Activated T-cell treated with anti-CD3 and anti-CD28 coated beads for 24 hours (primary cell): ENCODE measurements around the gene SF3A2.

Source experiments
- DNase-seq: peaks from one replicate; pipeline ENCODE4 v3.0.0-alpha.2; 2020; ENCODE audit warnings: low read depth

The SF3A2 gene

DNA sequence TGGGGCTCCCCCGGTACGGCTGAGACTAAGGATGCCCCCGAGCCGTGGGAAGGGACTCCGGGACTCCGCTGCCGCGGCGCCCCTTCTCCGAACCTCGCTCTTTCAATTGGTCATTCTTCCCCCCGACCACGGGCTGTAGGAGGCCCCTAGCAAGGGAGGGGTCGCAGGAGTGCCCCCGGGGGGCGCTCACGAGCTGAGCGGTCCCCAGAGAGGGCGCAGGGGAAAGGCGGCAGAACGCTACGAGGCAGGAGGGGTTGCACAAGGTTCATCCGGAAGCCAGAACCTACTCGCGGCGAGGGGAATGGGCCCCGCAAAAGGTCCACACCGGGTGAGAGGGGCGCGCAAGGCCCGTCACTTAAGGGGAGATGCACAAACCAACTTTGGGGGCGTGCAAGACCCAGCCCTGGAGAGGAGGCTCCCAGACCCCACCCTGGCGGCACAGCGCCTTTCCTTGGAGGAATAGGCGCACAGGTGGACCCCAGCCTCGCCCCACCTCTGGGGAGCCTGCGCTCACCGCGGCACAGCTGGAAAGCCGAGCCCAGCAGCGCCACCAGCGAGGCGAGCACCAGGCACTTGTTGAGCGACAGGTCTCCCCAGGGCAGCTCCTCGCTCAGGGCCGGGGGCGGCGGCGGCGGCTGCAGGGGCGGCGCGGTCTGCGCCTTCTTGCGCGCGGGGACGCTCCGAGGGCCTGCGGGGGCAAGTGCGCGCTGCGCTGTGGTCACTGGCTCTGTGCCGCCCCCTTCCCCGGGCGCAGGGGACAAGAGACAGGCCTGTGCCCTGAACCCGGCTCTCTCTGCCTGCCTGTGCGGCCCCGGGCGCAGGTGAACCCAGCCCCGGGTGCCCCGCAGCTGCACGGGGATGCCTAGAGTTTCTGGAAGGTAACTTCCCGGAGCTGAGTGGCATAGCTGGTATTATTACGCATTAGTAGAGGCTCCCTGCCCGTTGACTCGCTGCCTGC lies 16.8 kb downstream of the SF3A2 start:
- DNase-seq: no peak

DNA sequence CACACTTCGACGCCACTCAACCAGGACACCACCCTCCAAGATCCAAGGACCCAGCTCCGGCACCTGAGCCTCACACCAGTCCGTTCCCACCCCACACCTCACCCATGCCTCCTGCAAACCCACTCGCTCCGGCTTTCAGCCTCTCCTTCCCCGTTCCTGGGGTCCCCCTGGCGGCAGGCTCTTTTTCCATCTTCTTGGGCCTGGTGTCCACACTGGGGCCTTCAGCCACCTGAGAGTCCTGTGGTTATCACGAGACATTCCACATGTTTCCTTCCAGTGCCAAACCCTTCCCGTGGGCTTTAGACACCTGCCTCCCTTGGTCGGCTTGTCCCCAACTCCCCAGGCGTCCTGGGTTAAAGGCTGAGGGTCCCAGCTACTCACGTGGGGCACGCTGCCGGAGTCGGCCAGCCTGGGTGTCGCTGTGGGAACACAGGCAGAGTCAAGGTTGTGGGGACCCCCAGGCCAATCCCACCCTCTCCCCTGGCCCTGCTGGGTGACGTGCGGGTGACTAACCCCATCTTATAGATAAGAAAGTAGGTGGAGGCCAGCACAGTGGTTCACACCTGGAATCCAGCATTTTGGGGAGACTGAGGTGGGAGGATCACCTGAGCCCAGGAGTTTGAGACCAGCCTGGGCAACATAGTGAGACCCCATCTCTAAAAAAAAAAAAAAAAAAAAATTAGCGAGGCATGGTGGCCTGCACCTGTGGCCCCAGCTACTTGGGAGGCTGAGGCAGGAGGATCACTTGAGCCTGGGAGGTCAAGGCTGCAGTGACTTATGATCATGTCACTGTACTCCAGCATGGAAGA lies 17.6 kb downstream of the SF3A2 start:
- DNase-seq: no peak

DNA sequence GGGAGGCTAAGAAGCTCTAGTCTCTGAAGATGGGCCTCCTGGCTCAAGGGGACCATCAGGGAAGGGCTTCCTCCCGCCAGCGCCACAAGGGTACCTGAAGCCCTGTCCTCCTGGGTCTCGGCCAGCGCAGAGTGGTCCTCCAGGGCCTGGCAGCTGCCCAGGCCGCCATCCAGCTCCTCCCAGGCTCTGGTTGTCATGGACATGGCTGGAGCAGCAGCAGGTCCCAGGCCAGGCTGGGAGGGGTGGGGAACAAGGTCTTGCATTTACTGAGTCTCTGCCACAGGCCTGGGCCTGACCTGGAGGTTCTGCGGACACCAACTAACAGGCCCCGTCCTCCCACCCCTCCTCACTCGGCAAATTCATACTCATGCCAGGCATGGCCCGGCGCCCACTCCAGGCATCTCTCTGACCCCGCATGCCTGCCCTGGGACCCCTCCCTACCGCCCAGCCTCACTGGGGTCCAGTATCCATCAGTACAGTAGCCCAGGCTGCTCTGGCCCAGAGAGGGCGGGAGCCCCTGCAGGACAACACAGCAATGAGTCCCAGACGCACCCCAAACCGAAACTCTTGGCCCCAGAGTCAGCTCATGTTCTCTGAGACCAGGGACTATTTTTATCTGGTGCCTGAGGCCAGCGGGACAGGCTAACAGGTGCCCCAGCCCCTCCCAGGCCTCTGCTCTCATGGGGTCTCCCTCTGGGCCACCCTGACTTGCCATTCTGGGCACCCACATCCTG lies 18.7 kb downstream of the SF3A2 start:
- no peak for DNase-seq

DNA sequence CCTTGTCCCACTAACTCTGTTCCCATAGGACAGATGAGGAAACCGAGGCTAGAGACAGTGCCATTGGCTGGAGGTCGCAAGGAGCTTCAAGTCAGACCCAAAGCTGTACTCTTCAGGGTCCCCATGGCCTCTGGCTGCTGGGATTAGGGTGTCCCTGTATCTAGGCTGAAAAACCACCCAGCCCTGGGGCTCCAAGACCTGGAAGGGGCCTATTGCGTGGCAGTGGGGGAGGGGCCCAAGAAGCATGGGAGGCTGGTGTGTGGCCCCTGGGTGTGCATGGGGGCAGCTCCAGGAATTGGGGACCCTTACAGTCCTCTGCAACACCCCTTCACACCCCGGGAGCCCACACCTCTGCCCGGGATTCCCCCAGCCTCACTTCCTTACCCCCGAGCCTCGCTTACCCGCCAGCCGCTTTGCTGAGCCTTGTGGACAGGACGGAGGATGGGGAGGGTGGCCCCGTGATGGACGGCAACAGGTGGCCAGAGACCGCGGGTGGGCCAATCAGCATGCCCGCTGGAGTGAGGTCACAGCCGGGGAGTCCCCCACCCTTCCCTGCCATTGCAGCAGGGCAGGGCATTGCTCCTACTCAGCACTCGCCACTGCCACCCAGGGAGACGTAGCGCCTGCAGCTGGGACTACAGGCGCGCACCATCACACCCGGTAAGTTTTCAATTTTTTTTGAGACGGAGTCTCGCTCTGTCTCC lies 19.5 kb downstream of the SF3A2 start, which contains the start of gene JSRP1:
Gene JSRP1 (minus strand): TSS at position 436 of the 704 bp plus-strand sequence. CDS start 1,103 bp downstream, outside the sequence.
- DNase-seq: no peak

DNA sequence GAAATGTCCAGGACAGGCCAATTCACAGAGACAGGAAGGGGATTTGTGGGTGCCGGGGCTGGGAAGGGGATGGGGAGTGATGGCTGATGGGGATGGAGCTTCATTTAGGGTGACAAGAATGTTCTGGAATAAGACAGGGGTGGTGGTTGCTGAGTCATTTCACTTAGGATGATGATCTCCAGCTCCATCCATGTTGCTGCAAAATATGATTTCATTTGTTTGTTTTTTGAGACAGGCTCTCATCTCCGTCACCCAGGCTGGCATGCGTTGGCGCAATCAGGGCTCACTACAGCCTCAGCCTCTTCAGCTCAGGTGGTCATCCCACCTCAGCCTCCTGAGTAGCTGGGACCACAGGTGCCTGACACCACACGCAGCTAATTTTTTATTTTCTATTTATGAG lies 22.7 kb downstream of the SF3A2 start:
- DNase-seq: no peak

DNA sequence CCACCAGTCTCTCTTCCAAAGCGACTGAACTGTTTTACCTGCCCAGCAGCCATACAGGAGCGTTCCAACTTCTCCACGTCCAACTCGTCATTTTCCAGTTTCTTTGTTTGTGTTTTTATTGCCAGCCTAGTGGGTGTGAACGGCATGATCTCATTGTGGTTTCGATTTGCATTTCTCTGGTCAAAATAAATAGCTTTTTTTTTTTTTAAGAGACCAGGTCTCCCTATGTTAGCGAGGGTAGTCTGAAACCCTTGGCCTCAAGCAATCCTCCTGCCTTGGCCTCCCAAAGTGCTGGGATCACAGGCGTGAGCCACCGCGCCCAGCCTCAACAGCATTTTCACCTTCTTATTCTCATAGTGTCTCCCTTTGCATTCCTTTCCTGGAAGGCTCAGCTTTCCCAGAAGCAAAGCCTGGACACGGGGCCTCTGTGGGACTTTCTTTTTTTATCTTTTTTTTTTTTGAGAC lies 23.7 kb downstream of the SF3A2 start:
- DNase-seq: no peak

DNA sequence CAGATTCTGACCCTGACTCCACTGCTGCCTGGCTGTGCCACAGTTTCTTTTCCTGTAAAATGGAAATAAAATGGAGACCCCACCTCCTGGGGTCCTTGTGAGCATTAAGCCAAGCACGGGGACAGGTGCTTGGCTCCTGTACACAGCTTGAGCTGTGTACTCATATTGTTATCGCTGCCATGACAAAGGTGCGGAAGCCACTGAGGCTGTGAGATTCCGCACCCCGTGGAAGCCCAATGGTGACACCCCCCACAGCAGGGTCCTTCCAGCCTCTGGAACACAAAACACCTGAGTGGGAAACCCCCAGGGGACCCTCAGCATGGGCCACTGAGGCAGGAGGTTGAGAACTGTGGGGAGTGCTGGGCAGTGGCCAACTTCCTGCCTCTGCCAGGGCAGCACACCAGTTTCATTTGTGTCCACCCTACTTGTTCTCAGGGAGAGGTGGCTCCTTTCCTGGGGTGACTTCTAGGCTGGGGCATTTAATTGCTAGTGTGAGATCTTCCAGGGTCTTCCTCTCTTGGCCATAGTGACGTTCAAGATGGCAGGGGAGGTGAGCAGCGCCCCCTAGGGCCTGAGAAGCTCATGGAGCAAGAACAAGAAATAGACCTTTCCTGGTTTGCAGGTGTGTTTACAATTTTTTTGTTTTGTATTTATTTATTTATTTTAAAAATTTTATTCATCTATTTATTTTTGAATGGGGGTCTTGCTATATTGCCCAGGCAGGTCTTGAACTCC lies 25.0 kb downstream of the SF3A2 start:
- DNase-seq: no peak

DNA sequence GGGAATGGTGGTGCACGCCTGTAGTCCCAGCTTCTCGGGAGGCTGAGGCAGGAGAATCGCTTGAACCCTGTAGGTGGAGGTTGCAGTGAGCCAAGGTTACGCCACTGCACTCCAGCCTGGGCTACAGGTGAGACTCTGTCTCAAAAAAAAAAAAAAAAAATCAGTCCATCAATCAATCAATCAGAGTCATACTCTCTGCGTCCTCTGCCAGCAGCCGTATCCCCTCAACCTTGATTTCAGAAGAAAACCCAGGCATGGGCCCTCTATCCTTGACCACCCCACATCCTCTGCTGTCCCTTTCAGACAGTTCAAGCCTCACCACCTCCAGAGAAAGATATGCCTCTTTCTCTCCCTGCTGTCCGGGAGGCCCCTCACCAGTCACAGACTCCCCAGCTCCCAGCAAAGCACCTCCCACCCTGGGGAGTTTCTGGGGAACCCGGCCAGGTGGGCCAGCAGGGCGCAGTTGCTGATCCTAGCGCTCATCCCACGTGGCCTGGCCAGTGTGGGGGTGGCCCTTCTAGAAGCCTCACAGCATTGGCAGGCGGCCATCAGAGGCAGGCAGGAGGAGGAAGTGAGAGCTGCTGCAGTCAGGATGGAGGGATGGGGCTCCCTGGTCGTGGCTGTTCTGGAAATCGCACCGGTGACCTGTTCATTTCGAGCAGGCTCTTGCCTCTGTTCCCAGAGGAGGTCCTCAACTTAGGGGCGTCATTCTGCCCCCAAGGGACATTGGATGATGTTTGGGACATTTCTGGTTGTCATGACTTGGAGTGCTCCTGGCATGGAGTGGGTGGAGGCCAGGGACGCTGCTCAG lies 29.8 kb downstream of the SF3A2 start:
- no peak for DNase-seq

DNA sequence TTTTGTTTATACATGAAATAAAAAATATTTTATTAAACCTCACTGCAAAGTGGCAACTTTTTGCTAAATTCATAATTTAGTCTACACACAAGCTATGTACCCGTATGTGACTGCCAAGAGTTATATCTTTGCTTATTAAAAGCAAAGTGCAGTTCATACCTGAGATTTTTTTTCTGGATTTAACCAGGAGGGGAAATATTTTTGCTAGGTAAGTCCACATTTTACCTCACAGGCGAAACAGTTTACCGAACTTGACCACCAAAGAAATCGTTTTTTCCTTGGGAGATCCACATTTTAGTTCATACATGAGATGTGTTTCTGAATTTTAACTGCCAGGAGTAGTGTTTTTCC lies 31.8 kb downstream of the SF3A2 start:
- no peak for DNase-seq

DNA sequence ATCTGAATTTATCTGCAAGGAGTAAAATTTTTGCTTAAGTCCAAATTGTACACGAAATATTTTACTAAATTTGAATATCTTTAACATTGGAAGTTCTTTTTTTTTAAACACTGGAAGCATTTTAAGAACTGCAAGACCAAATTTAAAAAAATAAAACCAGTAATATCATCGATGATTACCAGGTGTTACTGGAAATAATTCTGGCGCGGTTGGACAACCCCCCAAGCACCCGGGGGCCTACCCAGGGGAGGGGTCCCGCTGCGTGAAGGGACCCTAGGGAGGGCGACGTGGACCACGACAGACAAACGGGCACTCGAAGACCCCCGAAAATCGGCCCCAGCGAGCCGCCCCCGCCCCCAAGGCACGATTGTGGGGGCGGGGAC lies 32.2 kb downstream of the SF3A2 start:
- no peak for DNase-seq

DNA sequence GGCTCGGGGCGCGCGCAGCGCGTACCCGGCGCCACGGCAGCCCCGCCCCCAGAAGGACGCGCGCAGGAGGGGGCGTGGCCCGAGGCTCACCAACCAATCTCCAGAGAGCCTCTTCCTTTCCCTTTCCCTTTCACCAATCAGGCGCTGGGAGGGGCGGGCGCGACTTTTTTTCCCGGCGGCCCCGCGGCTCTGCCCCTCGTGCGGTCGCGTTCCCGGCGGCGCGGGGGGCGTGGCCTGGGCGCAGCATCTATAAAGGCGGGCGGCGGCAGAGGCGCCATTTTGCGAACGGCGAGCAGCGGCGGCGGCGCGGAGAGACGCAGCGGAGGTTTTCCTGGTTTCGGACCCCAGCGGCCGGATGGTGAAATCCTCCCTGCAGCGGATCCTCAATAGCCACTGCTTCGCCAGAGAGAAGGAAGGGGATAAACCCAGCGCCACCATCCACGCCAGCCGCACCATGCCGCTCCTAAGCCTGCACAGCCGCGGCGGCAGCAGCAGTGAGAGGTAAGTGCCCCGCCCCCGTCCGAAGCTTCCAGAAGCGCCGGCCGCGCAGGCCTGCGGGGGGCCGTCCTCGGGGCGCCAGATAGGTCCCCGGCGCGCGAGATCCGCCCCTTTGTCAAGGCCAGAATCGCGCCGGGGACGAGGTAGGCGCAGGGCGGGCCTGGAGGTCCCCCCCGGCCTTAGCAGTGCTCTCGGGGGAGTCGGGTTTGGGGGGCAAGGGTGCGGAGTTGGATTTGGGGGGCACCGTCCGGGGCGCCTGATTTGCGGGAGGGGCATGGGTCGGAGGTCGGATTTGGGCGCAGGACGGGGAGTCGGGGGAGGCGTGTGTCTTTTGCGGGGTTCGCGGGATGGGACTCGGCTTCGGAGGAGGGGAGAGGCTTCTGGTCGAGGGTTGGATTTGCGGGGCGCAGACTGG lies 32.9 kb downstream of the SF3A2 start:
- DNase-seq: peak; percentile 99

DNA sequence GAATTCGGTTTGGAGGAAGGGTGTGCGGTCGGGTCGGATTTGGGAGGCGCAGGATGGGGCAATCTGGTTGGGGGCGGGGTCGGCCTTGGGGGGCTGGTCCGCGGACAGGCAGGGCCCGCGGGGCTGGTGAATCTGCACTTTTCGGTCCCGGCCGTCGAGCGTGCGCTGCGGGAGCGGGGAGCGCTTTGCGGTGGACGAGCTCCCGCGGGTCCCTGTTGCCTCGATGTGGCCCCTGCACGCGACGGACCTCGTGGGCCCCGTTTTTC lies 33.5 kb downstream of the SF3A2 start:
- DNase-seq: no peak

DNA sequence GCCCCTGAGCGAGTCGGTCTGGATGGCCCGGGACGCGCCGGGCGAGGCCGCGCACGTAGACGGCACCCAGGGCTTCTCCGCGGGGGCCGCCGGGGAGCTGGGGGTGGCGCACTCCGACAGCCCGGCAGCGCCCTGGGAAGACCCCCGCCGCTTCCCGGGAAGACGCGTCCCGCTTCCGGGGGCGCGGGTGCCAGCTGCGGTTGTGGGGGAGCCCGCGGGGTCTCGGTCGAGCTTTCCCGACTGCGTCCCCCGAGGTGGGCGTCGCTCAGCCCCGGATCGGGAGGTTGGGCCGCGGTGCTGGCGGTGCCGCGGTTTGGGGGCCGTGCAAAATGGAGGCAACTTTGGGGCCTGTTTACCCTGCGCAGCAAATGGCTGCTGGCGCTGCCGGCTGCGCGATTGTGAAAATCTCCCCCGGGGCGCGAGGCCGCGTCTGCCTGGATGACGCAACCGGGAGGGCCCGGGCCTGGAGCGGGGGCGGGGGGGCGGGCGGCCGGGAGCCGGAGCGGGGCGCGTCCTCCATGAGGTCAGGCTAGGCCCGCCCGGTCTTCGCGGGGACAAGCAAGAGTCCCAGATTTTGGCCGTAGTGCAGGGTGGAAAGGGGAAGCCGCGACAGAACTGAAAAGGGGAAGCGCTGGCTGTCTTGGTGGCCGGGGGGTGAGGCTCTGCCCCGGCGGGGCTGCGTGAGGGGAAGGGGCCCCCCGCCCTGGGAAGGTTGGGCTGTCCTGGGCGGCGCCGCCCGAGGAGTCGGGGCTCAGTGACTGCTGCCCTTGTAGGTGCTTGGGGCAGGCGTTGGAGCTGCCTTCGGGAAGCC lies 34.0 kb downstream of the SF3A2 start:
- DNase-seq: peak; percentile 67

DNA sequence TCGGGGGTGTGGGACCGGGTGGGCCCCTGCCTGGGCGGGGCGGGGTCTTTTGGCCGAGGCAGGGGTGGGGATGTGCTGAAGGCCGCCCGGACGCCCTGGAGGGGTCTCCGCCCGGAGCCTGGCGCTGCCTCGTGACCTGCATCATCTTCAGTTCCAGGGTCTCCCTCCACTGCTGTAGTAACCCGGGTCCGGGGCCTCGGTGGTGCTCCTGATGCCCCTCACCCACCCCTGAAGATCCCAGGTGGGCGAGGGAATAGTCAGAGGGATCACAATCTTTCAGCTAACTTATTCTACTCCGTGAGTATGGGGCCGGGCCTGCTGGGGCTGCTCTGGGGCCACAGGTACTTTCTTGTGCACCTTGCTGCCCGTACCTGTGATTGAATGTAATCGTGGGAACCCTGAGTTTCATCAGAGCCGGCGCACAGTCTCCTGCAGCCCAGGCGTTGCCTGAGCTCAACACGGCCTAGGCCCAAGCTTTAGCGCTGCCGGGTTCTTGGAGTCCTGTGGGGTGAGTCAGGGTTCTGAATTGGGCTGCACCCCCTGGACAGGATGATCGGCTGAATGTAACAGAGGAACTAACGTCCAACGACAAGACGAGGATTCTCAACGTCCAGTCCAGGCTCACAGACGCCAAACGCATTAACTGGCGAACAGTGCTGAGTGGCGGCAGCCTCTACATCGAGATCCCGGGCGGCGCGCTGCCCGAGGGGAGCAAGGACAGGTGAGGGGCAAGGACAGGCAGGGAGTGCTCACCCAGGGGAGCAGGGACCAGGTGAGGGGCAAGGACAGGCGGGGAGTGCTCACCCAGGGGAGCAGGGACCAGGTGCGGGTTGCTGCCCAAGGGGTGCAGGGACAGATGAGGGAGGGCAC lies 34.8 kb downstream of the SF3A2 start:
- no peak for DNase-seq

DNA sequence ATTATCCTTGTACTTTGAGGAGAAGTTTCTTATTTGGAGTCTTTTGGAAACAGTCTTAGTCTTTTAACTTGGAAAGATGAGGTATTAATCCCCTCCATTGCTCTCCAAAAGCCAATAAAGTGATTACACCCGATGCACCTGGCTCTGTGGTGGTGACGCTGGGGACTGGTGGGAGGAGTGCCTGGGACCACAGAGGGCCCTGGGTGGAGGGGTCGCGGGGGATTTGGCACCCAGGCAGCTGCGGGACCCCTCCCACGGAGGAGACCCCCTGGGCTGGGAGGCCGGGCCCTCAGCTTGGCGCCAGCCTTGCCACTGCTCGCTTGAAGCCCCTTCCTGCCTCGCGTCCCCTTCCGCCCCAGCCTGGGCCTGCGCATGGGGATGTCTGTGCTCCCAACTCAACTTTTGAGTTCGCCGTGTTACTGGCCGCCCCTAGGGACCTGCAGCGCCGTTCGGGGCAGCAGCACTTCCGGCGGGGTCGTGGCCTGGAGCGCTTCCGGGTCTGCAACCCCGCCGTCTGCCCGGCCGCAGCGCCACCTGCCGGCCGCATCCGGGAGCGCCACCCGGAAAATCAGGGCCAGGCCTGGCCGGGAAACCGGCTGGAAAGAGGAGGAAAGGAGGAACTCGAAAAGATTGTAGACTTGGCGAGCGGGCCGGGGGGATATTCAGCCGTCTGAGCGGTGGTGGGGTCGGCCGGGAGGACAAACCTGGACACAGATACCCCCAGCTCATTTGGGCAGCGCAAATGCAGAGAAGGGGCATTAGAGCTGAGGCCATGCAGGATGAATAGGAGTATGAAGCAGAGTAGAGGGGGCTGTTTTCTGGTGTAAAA lies 36.9 kb downstream of the SF3A2 start:
- peak; percentile 66 for DNase-seq

DNA sequence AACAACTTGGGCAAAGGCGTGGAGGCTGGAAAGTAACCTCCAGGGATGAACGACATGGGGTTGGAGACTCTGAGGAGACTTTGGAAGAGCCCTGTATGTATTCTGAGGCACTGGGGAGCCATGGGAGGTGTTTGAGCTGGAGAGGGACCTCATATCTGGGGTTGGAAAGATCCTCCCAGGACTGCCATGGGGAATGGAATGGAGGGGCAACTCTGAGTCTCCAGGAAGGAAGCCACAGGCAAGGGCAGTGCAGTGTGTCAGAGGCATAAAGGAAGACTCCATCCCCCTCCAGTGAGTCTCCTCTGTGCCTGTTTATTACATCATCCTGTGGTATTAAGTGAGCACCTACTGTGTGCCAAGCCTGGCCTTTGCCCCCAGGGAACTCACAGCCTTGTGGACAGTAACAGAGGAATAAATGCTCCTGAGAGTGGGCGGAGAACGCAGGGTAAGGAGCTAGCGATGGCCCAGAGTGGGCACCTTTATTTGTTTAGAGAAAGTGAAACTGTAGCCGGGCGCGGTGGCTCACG lies 37.6 kb downstream of the SF3A2 start:
- no peak for DNase-seq
